ENCODE data around the gene IFIT3. TPM values are rescaled to one million over a fixed set of nuclear protein-coding genes. Genes with fewer than 3 reads are reported as not detected.

The IFIT3 gene
- total and polyA plus RNA-seq, 2 of the 8 experiments (the other 6 are each of a cell fraction or from before 2014, with no cell fraction given) = 0.12 to 0.84 TPM

DNA sequence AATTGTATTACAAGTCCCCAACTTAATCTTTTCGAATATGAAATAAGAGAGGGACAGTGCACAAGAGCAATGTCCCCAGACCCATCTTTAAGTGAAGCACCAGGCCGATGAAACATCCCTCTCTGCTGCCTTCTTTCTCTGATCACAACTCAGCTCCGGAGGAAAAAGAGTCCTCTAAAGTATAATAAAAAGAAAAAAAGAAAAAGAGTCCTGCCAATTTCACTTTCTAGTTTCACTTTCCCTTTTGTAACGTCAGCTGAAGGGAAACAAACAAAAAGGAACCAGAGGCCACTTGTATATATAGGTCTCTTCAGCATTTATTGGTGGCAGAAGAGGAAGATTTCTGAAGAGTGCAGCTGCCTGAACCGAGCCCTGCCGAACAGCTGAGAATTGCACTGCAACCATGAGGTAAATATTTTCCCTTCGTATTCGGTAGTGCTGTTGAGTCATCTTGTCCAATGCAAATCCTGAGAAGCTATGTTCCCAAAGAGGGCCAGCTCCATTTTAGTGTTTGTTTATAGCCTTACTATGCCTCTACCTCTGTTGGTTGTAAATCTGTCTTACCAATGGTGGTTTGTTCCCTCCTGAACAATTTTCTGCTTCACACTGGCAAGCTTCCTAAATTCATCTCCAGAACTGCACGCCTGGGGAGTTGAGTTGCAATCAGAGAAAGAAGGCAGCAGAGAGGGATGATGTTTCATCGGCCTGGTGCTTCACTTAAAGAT lies 25.9 kb upstream of the IFIT3 start, which contains the start of gene IFIT2 (continued):
- TF ChIP-seq RFX5 (IDR thresholded peaks at IDR 0.05; ENCODE audit: borderline replicate concordance, low read depth, low read length) (no peak), JUN (IDR thresholded peaks at IDR 0.05; ENCODE audit: low read depth, low read length) (no peak), EGR1 (IDR thresholded peaks at IDR 0.05; ENCODE audit: borderline replicate concordance, low read depth, low read length) (no peak), YY1 (IDR thresholded peaks at IDR 0.05; ENCODE audit: low read depth, low read length) (no peak)
